Gastroesophageal sphincter (tissue), 4 donors: ENCODE data around the gene CGN. TPM values are rescaled to one million over a fixed set of nuclear protein-coding genes. Genes with fewer than 3 reads are reported as not detected.

Experiments
- ATAC-seq: fragments of 150-250 bp; one replicate; pipeline ENCODE4 v1.9.1; 2016; ENCODE audit warnings: mild to moderate bottlenecking, moderate library complexity
- H3K27ac ChIP-seq, 4 donors: fragments of 200-600 bp; sonication (generic) in 3 of 4; 1 replicate in 3 of 4; 2 replicates in 1 of 4; pipeline ENCODE4 v1.5.1; 2016 to 2019
- H3K27me3 ChIP-seq: fragments of 200-600 bp; sonication (generic); one replicate; pipeline ENCODE4 v1.5.1; 2019
- H3K36me3 ChIP-seq, 2 donors: fragments of 200-600 bp; sonication (generic); one replicate each; pipeline ENCODE4 v1.5.1; 2019; ENCODE audit warnings: control low read depth in 1 of 2
- H3K4me1 ChIP-seq, 3 donors: fragments of 200-600 bp; sonication (generic); 1 replicate in 2 of 3; 2 replicates in 1 of 3; pipeline ENCODE4 v1.5.1; 2016 to 2019; ENCODE audit warnings: control low read depth in 2 of 3
- H3K4me3 ChIP-seq, 2 donors: fragments of 200-600 bp; sonication (generic); one replicate each; pipeline ENCODE4 v1.5.1; 2019; ENCODE audit warnings: mild to moderate bottlenecking in 1 of 2, moderate library complexity in 1 of 2
- H3K9me3 ChIP-seq, 3 donors: fragments of 200-600 bp; sonication (generic); one replicate each; pipeline ENCODE4 v1.5.1; 2017 to 2019; ENCODE audit warnings: control low read depth in 2 of 3
- EP300 ChIP-seq: sonication (generic); formaldehyde crosslinking; IDR thresholded peaks from one replicate; pipeline ENCODE4 v1.6.1; 2017; ENCODE audit warnings: antibody characterized with exemption, mild to moderate bottlenecking
- POLR2A ChIP-seq, 2 donors: fragments of 450-650 bp; IDR thresholded peaks; one replicate each; pipeline ENCODE4 v1.6.1; 2017; ENCODE audit warnings: antibody characterized with exemption in 2 of 2, mild to moderate bottlenecking in 2 of 2, moderate library complexity in 1 of 2
- POLR2AphosphoS5 ChIP-seq: sonication (generic); formaldehyde crosslinking; IDR thresholded peaks from one replicate; pipeline ENCODE4 v1.6.1; 2017; ENCODE audit warnings: antibody characterized with exemption
- WGBS, 2 donors: methylation state at CpG; one replicate each; pipeline ENCODE4 v1.1.5; 2018; ENCODE audit warnings: low coverage in 1 of 2; 5-methylcytosine and 5-hydroxymethylcytosine counted together
- total RNA-seq, 4 donors: library from RNA; depleted of rRNA; stranded (reverse); fragments of >200 nt; gene quantifications; one replicate each; pipeline ENCODE4 v1.1.0, GENCODE V29; 2016
- TF ChIP-seq, protein P1 (sequence below), 4 experiments: fragments of 200-600 bp in 2 of 4; fragments of 450-650 bp in 2 of 4; sonication (generic) in 1 of 4; IDR thresholded peaks; one replicate each; pipeline ENCODE4 v1.5.1; 2017 to 2019; ENCODE audit warnings: antibody characterized with exemption in 4 of 4, mild to moderate bottlenecking in 2 of 4, moderate library complexity in 2 of 4

Gene CGN
- total RNA-seq, 4 donors from 2014 or later = 0.13 to 2.2 (median 0.29) TPM

DNA sequence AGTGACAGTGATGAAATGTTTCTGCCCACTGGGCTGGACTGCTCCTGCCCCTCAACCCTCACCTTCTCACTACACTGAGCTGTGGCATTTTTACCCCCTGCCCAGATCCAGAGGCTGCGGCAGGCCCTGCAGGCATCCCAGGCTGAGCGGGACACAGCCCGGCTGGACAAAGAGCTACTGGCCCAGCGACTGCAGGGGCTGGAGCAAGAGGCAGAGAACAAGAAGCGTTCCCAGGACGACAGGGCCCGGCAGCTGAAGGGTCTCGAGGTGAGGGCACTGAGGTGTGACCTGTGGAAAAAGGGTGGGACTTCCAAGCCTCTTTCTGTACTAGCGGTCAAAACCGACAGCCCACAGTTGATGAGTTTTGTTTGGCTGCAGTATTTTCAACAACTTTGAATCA lies 22.7 kb downstream of the CGN start:
- no peak overlapping the region for H3K4me3 ChIP-seq
- H3K27ac ChIP-seq = no peak overlapping the region
- no peaks in the 10 kb centered on the region for H3K27me3 ChIP-seq
- H3K4me1 ChIP-seq = no peaks in the 10 kb centered on the region
- H3K9me3 ChIP-seq = no peaks in the 10 kb centered on the region
- no peaks in the 10 kb centered on the region for H3K36me3 ChIP-seq
- ATAC-seq = no peak
- 81% methylated on average over 8 of the region's 10 CpGs; no CpG with 5 or more reads in 1 of the 2 donors for WGBS, 2 donors
- TF ChIP-seq, protein P1, sequence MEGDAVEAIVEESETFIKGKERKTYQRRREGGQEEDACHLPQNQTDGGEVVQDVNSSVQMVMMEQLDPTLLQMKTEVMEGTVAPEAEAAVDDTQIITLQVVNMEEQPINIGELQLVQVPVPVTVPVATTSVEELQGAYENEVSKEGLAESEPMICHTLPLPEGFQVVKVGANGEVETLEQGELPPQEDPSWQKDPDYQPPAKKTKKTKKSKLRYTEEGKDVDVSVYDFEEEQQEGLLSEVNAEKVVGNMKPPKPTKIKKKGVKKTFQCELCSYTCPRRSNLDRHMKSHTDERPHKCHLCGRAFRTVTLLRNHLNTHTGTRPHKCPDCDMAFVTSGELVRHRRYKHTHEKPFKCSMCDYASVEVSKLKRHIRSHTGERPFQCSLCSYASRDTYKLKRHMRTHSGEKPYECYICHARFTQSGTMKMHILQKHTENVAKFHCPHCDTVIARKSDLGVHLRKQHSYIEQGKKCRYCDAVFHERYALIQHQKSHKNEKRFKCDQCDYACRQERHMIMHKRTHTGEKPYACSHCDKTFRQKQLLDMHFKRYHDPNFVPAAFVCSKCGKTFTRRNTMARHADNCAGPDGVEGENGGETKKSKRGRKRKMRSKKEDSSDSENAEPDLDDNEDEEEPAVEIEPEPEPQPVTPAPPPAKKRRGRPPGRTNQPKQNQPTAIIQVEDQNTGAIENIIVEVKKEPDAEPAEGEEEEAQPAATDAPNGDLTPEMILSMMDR (IDR thresholded peaks at IDR 0.05) = no peak
- TF ChIP-seq POLR2AphosphoS5 (no peak), POLR2A (IDR thresholded peaks at IDR 0.05) (no peak), EP300 (no peak)

DNA sequence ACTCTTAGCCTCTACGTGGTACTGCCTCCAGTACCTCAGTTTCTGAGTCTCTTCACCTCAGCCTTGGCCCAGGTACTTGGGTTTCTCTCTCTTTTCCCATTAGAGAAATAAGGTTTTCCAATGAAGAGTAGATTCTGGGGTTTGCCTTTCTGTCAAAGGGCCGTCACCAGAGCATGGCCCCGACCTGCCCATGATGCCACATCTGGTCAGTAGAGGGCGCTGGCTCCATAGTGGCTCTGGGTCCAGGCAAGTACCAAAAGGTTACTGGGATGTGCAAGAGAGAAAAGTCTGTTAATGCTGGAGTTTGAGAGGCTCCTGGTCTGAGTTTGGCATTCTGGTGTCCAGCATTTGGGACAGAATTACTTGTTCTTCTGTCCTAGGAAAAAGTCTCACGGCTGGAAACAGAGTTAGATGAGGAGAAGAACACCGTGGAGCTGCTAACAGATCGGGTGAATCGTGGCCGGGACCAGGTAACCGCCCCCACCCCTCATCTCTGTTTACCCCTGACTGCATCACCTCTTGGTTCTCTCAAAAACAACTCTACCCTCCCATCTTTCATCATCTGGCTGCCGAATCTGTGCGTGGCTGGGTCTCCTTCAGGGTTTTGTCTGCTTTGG lies 23.6 kb downstream of the CGN start:
- Histone ChIP-seq H3K9me3 (no peaks in the 10 kb centered on the region), H3K27me3 (no peaks in the 10 kb centered on the region), H3K27ac (no peak overlapping the region), H3K4me3 (no peak overlapping the region), H3K36me3 (no peaks in the 10 kb centered on the region), H3K4me1 (peaks cover 0 to 8% (median 0%) of the 10 kb centered on the region in 3 donors)
- ATAC-seq = peak; percentile 65
- 8 to 72% methylated on average over 4 to 5 of the region's 12 CpGs for WGBS, 2 donors
- no peak for TF ChIP-seq POLR2AphosphoS5
- TF ChIP-seq, protein P1 (IDR thresholded peaks at IDR 0.05) = peak in 3 of 4 experiments; percentile 70 to 91 (median 76)

DNA sequence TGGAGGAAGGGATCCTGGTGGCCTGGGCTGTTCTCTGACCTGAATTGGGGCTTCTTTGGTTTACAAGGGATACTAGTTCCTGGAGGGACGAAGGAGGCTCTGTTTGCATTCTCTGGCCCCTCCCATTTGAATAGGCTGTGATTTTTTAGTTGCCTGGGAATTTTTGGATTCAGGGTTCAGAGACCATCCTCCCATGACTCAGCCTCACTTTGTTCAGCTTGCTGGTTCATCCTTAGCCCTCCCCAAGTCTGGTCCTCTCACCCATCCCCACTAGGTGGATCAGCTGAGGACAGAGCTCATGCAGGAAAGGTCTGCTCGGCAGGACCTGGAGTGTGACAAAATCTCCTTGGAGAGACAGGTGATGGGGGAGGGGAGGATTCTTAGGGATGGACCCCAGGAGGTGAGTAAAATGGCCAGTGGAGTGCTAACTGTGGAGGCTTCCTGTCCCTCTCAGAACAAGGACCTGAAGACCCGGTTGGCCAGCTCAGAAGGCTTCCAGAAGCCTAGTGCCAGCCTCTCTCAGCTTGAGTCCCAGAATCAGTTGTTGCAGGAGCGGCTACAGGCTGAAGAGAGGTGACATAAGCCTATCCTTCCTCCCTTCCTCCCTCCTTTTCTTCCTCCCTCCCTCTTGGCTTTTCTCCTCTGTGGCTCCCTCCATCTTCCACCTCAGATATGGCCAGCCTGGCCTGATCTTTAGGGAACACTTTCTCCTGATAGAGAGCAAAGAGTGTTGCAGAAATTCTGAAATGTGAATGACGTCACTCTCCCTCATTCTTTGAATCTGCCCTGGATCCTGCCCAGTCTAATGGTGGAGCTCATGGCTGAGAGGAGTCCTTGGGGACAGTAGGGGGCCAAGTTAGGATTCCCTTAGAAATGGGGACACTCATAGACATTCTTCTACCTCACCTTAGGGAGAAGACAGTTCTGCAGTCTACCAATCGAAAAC lies 24.4 kb downstream of the CGN start:
- Histone ChIP-seq H3K36me3 (no peaks in the 10 kb centered on the region), H3K9me3 (no peaks in the 10 kb centered on the region), H3K4me3 (no peak overlapping the region), H3K27me3 (no peaks in the 10 kb centered on the region), H3K4me1 (peaks cover 0 to 14% (median 0%) of the 10 kb centered on the region in 3 donors), H3K27ac (no peak overlapping the region)
- ATAC-seq = no peak
- TF ChIP-seq POLR2A (IDR thresholded peaks at IDR 0.05) = no peak
- no peak for TF ChIP-seq POLR2AphosphoS5
- TF ChIP-seq EP300 = no peak
- TF ChIP-seq, protein P1 (IDR thresholded peaks at IDR 0.05) = no peak
- 79 to 92% methylated on average over 2 to 5 of the region's 6 CpGs for WGBS, 2 donors

DNA sequence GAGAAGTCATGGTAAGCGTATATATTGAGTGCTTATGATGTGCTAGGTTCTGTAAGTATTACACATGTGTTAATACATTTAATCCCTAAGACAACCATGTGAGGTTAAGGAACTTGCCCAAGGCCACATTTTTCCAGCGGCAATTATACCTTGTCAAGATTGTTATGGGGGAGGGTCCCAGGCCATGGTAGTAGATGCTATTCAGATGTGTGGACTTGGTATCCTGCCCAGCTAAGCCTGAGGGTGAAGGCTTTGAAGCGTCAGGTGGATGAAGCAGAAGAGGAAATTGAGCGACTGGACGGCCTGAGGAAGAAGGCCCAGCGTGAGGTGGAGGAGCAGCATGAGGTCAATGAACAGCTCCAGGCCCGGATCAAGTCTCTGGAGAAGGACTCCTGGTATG lies 25.3 kb downstream of the CGN start:
- ATAC-seq = no peak
- 78 to 88% methylated on average over 6 to 7 of the region's 7 CpGs for WGBS, 2 donors
- Histone ChIP-seq H3K27me3 (no peaks in the 10 kb centered on the region), H3K9me3 (no peaks in the 10 kb centered on the region), H3K4me1 (peaks cover 0 to 23% (median 0%) of the 10 kb centered on the region in 3 donors), H3K27ac (no peak overlapping the region), H3K4me3 (no peak overlapping the region), H3K36me3 (no peaks in the 10 kb centered on the region)
- TF ChIP-seq POLR2AphosphoS5 (no peak), POLR2A (IDR thresholded peaks at IDR 0.05) (no peak), EP300 (no peak)
- TF ChIP-seq, protein P1 (IDR thresholded peaks at IDR 0.05) = no peak
